HG03520 (cell line): ENCODE results near the gene RUFY3.
"Not testable (repeated sequence)": the region's sequence is repeated elsewhere in the genome, so short reads cannot be mapped to it uniquely, and the experiment has no call there.

Source experiments
- ATAC-seq: cut with Tn5 transposase; IDR thresholded peaks from one replicate; pipeline ENCODE4 v1.9.1; 2021; ENCODE audit warnings: mild to moderate bottlenecking, moderate library complexity; ENCODE audit not compliant: unreplicated experiment

The RUFY3 gene

DNA sequence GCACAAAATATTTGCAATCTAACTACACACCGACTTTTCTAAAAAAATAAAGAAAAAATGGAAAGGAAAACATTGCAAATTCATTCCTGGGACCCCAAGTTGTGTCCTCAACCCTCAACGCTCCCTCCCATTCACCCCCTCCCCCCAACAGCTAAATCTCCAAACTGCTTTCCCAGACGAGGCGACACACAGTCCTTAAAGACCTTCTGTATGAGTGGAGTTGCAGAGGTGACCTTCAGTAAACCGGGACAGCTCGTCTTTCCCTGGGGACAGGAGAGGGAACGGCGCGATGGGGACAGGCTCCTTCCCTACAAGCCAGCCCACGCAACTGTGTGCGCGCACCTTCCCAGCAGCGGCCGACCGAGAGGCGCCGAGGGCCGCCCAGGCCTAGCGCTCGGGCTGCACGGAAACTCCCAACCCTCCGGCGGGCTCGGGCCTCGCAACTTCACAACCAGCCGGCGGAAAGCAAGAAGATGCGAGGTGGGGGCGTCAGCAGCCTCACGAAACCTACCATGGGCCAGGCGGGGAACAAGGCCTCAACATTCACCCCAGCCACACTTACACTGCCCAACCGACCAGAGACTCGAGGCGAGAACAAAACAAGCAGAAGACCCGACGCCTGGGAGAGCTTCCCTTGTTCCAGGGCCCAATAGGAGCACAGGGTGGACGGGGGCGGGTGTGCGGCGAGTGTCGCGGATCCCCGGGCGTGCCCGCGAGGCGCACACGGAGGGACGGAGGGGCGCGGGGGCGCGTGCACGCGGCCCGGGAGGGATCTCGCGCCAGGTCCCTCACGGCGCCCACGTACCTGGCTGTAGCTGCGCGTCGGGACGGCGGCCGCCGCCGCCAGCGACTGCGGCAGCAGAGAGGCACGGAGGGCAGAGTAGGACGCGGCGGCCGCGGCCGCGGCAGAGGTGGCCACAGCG is 117.2 kb downstream of the RUFY3 start:
- ATAC-seq, result peak; percentile 49

DNA sequence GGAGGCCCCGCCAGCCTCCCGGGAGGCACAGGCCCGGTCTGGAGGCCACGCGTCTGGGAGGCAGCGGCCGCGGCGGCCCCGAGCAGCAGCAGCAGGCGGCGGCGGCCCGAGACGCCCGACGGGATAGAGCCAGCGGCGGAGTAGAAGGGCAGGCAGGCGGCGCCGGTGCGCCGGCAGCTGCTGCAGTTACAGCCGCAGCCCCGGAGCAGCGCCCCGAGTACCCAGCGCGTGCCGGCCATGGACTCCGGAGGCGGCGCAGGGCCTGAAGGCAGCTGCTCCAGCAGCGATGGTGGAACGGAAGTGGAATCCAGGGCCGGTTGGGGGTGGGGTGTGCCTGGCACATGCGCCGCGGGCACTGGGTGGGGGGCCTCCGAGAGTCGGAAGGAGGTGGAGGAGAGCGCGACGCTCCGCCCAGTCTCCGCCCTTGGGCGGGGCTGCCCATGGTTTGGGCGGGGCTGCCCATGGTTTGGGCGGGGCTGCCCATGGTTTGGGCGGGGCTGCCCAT is 117.9 kb downstream of the RUFY3 start, which contains the start of gene GRSF1:
GRSF1 (minus strand) TSS at position 302 of the 505 bp plus-strand sequence; CDS start at position 239, 63 bp downstream.
- peak; percentile 61 for ATAC-seq

DNA sequence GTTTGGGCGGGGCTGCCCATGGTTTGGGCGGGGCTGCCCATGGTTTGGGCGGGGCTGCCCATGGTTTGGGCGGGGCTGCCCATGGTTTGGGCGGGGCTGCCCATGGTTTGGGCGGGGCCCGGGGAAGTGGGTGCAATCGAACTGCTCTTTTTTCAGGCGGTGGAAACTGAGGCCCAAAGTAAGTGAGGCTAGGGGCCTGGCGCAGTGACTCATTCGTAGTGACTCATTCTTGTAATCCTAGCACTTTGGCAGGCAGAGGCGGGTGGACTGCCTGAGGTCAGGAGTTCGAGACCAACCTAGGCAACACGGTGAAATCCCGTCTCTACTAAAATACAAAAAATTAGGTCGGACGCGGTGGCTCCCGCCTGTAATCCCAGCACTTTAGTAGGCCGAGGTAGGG is 118.4 kb downstream of the RUFY3 start:
- ATAC-seq, result not testable (repeated sequence)

DNA sequence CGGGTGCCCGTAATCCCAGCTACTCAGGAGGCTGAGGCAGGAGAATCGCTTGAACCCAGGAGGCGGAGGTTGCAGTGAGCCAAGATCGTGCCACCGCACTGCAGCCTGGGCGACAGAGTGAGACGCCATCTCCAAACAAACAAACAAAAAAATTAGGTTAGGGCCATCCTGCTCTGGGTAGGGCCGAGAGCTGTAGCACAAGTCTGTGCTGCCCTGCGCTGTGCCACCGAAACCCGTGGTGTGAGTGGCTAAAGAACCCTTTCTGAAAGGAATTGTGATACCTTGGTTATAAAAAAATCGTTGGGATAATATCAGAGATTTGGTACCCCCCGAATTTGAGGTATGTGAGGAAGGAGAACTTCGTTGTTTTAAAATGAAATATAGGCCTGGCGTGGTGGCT is 118.9 kb downstream of the RUFY3 start:
- ATAC-seq, result not testable (repeated sequence)

DNA sequence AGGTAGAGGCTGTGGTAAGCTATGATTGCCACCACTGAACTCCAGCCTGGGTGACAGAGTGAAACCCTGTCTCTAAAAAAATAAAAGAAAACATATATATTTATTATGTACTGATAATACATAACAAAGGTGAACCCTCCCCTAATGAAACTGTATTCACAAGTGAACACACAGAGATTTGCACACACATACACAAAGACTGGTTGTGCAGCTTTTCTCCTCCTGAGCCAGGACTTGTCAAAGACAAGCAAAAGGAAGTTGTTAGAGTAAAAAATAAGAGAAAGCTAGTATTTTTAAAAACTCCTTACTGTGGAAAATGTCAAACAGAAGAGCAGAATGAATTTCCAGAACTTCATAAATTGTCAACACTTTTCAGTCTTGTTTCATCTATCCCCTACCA is 119.4 kb downstream of the RUFY3 start:
- no peak for ATAC-seq

DNA sequence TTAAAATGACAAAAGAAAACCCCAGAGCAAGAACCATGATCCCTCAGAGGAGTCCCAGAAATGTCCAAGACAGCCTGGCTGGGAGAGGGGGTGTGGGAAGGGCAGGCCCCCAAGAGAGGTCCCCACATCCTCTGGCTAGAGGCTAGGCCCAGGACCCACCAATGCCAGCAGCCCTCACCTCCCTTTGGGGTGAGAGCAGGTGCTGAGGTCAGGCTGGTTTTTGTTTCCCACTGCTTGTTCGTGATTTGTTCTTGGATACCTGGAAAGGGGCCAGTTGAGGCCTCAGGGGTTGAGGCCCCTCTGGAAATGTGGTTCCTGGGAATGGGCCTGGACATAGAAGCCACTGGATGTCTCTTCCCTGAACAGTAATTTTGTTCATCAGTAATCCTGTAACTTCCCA is 120.2 kb downstream of the RUFY3 start:
- no peak for ATAC-seq

DNA sequence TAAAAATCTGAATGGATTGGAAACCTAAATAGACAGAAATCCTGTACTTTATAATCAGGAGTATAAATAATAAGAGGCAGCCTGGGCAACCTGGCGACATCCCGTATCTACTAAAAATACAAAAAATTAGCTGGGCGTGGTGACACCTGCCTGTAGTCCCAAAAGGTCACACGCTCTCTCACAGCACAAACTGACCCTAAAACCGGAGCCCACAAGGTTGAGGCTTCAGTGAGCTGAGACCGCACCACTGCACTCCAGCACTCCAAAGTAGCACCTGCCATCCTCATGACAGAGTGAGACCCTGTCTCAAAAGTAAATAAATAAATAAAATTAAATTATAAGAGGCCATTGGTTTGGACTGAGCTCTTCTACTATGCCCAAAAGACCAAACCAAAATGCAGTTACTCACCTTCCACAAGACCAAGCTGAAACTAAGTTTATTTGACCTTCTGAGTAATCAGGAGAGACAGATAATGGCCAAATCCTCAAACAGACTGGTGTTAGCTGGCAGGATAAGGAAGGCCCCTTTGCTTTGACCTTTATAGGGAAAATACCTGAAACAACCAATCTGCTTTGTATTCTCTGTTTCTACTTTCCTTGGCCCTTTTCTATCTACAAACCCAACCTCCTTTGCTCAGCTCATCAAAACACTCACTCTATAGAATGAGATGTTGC is 121.1 kb downstream of the RUFY3 start:
- ATAC-seq, result no peak

DNA sequence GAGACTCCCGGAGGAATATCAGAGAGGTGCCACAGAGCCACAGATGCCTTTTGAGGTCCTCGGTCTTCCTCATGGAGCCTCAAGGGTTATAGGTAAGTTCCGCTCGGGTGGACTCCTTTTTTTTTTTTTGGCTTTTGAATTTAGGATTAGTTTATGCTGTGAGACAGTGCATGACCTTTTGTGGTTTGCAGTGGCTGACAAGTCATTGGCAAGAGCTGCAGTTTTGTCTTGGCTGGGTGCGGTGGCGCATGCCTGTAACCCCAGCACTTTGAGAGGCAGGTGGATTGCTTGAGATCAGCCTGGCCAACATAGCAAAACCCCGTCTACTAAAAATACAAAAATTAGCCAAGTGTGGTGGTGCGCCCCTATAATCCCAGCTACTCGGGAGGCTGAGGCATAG is 122.4 kb downstream of the RUFY3 start:
- ATAC-seq, result no peak

DNA sequence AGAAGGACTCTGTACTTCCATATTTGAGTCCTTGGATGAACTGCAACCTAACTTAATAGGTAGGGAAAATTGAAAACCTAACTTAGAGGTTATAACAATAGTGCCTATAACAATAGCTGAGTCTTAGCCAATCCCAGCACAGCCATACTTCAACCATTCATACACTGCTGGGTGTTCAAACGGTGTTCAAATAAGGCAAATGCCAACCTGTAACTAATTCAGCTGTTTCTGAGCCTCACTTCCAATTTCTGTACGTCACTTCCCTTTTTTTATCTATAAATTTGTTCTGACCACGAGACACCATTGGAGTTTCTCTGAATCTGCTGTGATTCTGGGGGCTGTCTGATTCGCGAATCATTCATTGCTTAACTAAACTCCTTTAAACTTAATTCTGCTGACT is 127.5 kb downstream of the RUFY3 start:
- no peak for ATAC-seq

DNA sequence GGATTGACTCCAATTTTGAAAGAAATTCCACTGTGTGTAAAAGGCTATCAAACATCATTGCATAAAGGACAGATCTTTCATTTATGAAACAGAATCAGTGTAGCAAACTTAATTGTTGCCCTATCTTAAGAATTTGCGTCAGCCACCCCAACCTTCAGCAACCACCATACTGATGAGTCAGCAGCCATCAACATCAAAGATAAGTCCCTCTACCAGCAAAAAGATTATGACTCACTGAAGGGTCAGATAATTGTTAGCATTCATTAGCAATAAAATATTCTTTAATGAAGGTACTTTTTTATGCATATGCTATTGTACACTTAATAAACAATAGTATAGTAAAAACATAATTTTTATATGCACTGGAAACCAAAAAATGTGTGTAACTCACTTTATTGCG is 133.7 kb downstream of the RUFY3 start:
- no peak for ATAC-seq
